Prostate gland (tissue), 2 donors: ENCODE results near the gene CEP20. TPM values are rescaled to one million over a fixed set of nuclear protein-coding genes. Genes with fewer than 3 reads are reported as not detected.
A peak's percentile ranks its signal among the peaks of the same experiment; 100 is the strongest.
"Not testable (repeated sequence)": the region's sequence is repeated elsewhere in the genome, so short reads cannot be mapped to it uniquely, and the experiment has no call there.

ENCODE experiments used
- DNase-seq: peaks from one replicate; pipeline ENCODE4 v3.0.0-alpha.2; 2019; ENCODE audit warnings: low spot score
- H3K27ac ChIP-seq, 2 donors: fragments of 200-600 bp; sonication (generic); 2 replicates each; pipeline ENCODE4 v1.5.1; 2017 to 2019
- H3K27me3 ChIP-seq: fragments of 200-600 bp; sonication (generic); replicated peaks from 2 replicates; pipeline ENCODE4 v1.5.1; 2019; ENCODE audit not compliant: insufficient read depth
- H3K36me3 ChIP-seq, 2 donors: fragments of 200-600 bp; sonication (generic); 1 replicate in 1 of 2; 2 replicates in 1 of 2; pipeline versions ENCODE4 v1.5.1 to v1.8.1; 2017 to 2019
- H3K4me1 ChIP-seq: fragments of 200-600 bp; sonication (generic); replicated peaks from 2 replicates; pipeline ENCODE4 v1.5.1; 2019
- H3K4me3 ChIP-seq, 2 donors: fragments of 200-600 bp; sonication (generic); 2 replicates each; pipeline ENCODE4 v1.5.1; 2017 to 2019
- H3K9me3 ChIP-seq: fragments of 200-600 bp; sonication (generic); 2 replicates; pipeline ENCODE4 v1.5.1; 2017
- POLR2A ChIP-seq: fragments of 450-650 bp; IDR thresholded peaks from one replicate; pipeline ENCODE4 v1.6.1; 2016; ENCODE audit warnings: antibody characterized with exemption, mild to moderate bottlenecking
- POLR2AphosphoS5 ChIP-seq: sonication (generic); formaldehyde crosslinking; IDR thresholded peaks from one replicate; pipeline ENCODE4 v1.6.1; 2017; ENCODE audit warnings: antibody characterized with exemption
- WGBS: methylation state at CpG from one replicate; pipeline ENCODE4 v1.1.5; 2018; 5-methylcytosine and 5-hydroxymethylcytosine counted together
- intact Hi-C: fragments of 100-400 bp; cut with DNase I; formaldehyde crosslinking; loops from one replicate; pipeline ENCODE4 v1.14.2; 2022
- total RNA-seq, 2 donors: library from RNA; depleted of rRNA; stranded (reverse); fragments of >200 nt; gene quantifications; one replicate each; pipeline ENCODE4 v1.1.0, GENCODE V29; 2016
- TF ChIP-seq, protein P1 (sequence below), 4 experiments: fragments of 200-600 bp in 2 of 4; fragments of 450-650 bp in 2 of 4; sonication (generic) in 2 of 4; IDR thresholded peaks; 1 replicate in 3 of 4; 2 replicates in 1 of 4; pipeline ENCODE4 v1.5.1; 2016 to 2019; ENCODE audit warnings: antibody characterized with exemption in 4 of 4, mild to moderate bottlenecking in 2 of 4, moderate library complexity in 2 of 4

The CEP20 gene, protein sequence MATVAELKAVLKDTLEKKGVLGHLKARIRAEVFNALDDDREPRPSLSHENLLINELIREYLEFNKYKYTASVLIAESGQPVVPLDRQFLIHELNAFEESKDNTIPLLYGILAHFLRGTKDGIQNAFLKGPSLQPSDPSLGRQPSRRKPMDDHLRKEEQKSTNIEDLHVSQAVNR
- total RNA-seq = 10 to 100 TPM; 30.7 to 33.4 TPM

GRCh38 chr16:15888072-15888976, at the start of gene CEP20:
Gene CEP20 (minus strand): TSS chr16:15888603. CDS start chr16:15888585, 18 bp downstream.
- Histone ChIP-seq H3K4me1 (peaks cover 4% of the 10 kb centered on the region), H3K27me3 (no peaks in the 10 kb centered on the region), H3K4me3 (peak within 1 kb of the TSS; percentile 64 to 89), H3K9me3 (no peaks in the 10 kb centered on the region), H3K27ac (peak within 1 kb of the TSS; percentile 75 to 77), H3K36me3 (no peaks in the 10 kb centered on the region)
- intact Hi-C loops = no loop called here
- under 1% methylated on average over 36 of the region's 41 CpGs for WGBS
- DNase-seq = peak; percentile 99
- TF ChIP-seq POLR2A = peak; percentile 84
- TF ChIP-seq, protein P1, sequence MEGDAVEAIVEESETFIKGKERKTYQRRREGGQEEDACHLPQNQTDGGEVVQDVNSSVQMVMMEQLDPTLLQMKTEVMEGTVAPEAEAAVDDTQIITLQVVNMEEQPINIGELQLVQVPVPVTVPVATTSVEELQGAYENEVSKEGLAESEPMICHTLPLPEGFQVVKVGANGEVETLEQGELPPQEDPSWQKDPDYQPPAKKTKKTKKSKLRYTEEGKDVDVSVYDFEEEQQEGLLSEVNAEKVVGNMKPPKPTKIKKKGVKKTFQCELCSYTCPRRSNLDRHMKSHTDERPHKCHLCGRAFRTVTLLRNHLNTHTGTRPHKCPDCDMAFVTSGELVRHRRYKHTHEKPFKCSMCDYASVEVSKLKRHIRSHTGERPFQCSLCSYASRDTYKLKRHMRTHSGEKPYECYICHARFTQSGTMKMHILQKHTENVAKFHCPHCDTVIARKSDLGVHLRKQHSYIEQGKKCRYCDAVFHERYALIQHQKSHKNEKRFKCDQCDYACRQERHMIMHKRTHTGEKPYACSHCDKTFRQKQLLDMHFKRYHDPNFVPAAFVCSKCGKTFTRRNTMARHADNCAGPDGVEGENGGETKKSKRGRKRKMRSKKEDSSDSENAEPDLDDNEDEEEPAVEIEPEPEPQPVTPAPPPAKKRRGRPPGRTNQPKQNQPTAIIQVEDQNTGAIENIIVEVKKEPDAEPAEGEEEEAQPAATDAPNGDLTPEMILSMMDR (IDR thresholded peaks at IDR 0.05) = peak in 2 of 4 experiments; percentile 62 to 79
- peak; percentile 97 for TF ChIP-seq POLR2AphosphoS5

DNA sequence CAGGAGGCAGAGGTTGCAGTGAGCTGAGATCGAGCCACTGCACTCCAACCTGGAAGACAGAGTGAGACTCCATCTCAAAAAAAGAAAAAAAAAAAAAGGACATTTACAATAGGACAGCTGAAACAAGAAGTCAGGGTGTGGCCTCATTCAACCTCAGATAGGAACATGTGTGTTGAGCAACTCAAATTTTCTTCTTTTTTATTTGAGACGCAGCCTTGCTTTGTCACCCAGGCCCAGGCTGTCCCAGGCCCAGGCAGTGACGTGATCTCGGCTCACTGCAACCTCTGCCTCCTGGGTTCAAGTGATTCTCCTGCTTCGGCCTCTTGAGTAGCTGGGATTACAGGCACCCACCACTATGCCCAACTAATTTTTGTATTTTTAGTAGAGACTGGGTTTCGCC, 48.4 kb upstream of the CEP20 start:
- WGBS = 85% methylated on average over 6 of the region's 6 CpGs
- H3K27ac ChIP-seq, H3K36me3 ChIP-seq, intact Hi-C loops, DNase-seq, H3K4me3 ChIP-seq, H3K4me1 ChIP-seq, H3K9me3 ChIP-seq, H3K27me3 ChIP-seq: not testable (repeated sequence)

- Histone ChIP-seq H3K36me3 (no peaks in the 10 kb centered on the region), H3K27me3 (no peaks in the 10 kb centered on the region), H3K27ac (no peak overlapping the region), H3K4me1 (no peaks in the 10 kb centered on the region), H3K4me3 (no peak overlapping the region), H3K9me3 (no peaks in the 10 kb centered on the region)
- no peak for DNase-seq
- TF ChIP-seq, protein P1 (IDR thresholded peaks at IDR 0.05) = no peak
- no peak for TF ChIP-seq POLR2AphosphoS5
- no peak for TF ChIP-seq POLR2A
- intact Hi-C loops = no loop called here
Observed at GRCh38 chr16:15934991-15935390, 46.6 kb upstream of the CEP20 start.

DNA sequence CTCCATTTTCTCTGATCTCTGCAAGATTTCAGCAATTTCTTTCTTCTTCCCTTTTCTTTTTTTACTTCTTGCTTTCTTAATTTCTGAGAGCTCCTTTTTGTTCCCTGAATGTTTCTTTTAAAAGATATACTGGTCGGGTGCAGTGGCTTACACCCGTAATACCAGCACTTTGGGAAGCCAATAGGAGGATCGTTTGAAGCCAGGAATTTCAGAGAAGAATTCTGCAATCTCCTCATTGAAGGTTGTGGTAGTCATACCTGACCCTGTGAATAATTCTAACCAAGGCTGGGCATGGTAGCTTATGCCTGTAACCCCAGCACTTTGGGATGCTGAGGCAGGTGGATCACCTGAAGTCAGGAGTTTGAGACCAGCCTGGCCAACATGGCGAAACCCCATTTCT, 45.4 kb upstream of the CEP20 start:
- DNase-seq = no peak
- WGBS = 72% methylated on average over 4 of the region's 4 CpGs
- intact Hi-C loops = no loop called here
- no peaks in the 10 kb centered on the region for H3K4me1 ChIP-seq
- no peak overlapping the region for H3K4me3 ChIP-seq
- H3K27me3 ChIP-seq = no peaks in the 10 kb centered on the region
- H3K36me3 ChIP-seq = no peaks in the 10 kb centered on the region
- TF ChIP-seq, protein P1 (IDR thresholded peaks at IDR 0.05) = no peak
- TF ChIP-seq POLR2A = no peak
- no peak for TF ChIP-seq POLR2AphosphoS5
- H3K27ac ChIP-seq = no peak overlapping the region
- no peaks in the 10 kb centered on the region for H3K9me3 ChIP-seq

DNA sequence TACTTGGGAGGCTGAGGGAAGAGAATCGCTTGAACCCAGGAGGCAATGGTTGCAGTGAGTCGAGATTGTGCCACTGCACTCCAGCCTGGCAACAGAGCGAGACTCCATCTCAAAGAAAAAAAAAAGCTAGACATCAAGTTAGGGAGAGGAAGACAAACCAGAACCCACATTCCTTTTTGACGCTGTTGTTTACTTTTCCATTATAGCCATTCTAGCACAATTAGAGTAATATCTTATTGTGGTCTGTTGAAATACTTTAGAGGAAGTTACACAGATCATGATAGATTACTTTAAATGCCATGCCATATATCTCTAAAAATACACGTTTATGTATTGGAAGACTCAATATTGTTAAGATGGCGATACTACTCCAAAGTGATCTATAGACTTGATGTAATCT, 44.5 kb upstream of the CEP20 start:
- Histone ChIP-seq H3K27me3 (no peaks in the 10 kb centered on the region), H3K9me3 (no peaks in the 10 kb centered on the region), H3K4me1 (no peaks in the 10 kb centered on the region), H3K27ac (no peak overlapping the region), H3K36me3 (no peaks in the 10 kb centered on the region), H3K4me3 (no peak overlapping the region)
- TF ChIP-seq POLR2AphosphoS5 (no peak), POLR2A (no peak)
- TF ChIP-seq, protein P1 (IDR thresholded peaks at IDR 0.05) = no peak
- intact Hi-C loops = no loop called here
- no peak for DNase-seq
- whole genome bisulfite sequencing = 65% methylated on average over 6 of the region's 6 CpGs
